Prostate gland (tissue), 2 donors: ENCODE results near the gene CHFR. TPM values are rescaled to one million over a fixed set of nuclear protein-coding genes. Genes with fewer than 3 reads are reported as not detected.
"Not testable (repeated sequence)": the region's sequence is repeated elsewhere in the genome, so short reads cannot be mapped to it uniquely, and the experiment has no call there.

Experiments
- DNase-seq: peaks from one replicate; pipeline ENCODE4 v3.0.0-alpha.2; 2019; ENCODE audit warnings: low spot score
- H3K27ac ChIP-seq, 2 donors: fragments of 200-600 bp; sonication (generic); 2 replicates each; pipeline ENCODE4 v1.5.1; 2017 to 2019
- H3K27me3 ChIP-seq: fragments of 200-600 bp; sonication (generic); replicated peaks from 2 replicates; pipeline ENCODE4 v1.5.1; 2019; ENCODE audit not compliant: insufficient read depth
- H3K36me3 ChIP-seq, 2 donors: fragments of 200-600 bp; sonication (generic); 1 replicate in 1 of 2; 2 replicates in 1 of 2; pipeline versions ENCODE4 v1.5.1 to v1.8.1; 2017 to 2019
- H3K4me1 ChIP-seq: fragments of 200-600 bp; sonication (generic); replicated peaks from 2 replicates; pipeline ENCODE4 v1.5.1; 2019
- H3K4me3 ChIP-seq, 2 donors: fragments of 200-600 bp; sonication (generic); 2 replicates each; pipeline ENCODE4 v1.5.1; 2017 to 2019
- H3K9me3 ChIP-seq: fragments of 200-600 bp; sonication (generic); 2 replicates; pipeline ENCODE4 v1.5.1; 2017
- POLR2A ChIP-seq: fragments of 450-650 bp; IDR thresholded peaks from one replicate; pipeline ENCODE4 v1.6.1; 2016; ENCODE audit warnings: antibody characterized with exemption, mild to moderate bottlenecking
- POLR2AphosphoS5 ChIP-seq: sonication (generic); formaldehyde crosslinking; IDR thresholded peaks from one replicate; pipeline ENCODE4 v1.6.1; 2017; ENCODE audit warnings: antibody characterized with exemption
- WGBS: methylation state at CpG from one replicate; pipeline ENCODE4 v1.1.5; 2018; 5-methylcytosine and 5-hydroxymethylcytosine counted together
- intact Hi-C: fragments of 100-400 bp; cut with DNase I; formaldehyde crosslinking; loops from one replicate; pipeline ENCODE4 v1.14.2; 2022
- total RNA-seq, 2 donors: library from RNA; depleted of rRNA; stranded (reverse); fragments of >200 nt; gene quantifications; one replicate each; pipeline ENCODE4 v1.1.0, GENCODE V29; 2016
- TF ChIP-seq, protein P1 (sequence below), 4 experiments: fragments of 200-600 bp in 2 of 4; fragments of 450-650 bp in 2 of 4; sonication (generic) in 2 of 4; IDR thresholded peaks; 1 replicate in 3 of 4; 2 replicates in 1 of 4; pipeline ENCODE4 v1.5.1; 2016 to 2019; ENCODE audit warnings: antibody characterized with exemption in 4 of 4, mild to moderate bottlenecking in 2 of 4, moderate library complexity in 2 of 4

Gene CHFR
- total RNA-seq, 2 donors from 2014 or later = 18.7 to 52.3 TPM

DNA sequence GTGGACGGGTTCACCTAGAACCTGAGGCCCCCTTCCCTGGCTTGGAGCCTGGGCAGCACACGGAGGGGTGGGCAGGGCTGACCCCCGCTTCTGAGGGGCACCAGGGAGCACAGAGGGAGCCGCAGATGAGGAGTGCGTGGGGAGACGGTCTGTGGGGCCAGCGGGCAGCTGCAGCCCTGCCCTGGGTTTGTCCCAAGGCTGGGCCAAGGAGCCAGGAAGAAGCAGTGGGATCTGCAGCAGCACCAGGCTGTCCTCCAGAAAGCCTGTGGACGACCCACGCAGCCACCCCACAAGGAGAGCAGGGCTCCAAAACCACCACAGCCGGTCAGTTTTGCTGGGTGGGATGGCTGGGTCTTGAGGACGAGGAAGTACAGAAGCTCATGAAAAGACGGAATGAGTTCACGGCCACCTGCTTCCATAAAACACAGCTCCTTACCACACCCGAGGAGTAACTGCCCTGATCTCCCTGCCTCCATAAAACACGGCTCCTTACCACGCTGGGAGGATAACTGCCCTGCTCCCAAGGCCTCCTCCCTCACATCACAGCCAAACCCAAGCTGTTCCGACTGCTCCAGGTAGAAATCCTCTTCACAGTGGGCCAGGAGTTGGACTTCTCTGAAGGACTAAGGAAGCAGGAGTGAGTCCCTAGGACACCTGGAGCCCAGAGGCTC is 48.9 kb downstream of the CHFR start:
- H3K4me3 ChIP-seq = no peak overlapping the region
- 66% methylated on average over 17 of the region's 17 CpGs for WGBS
- TF ChIP-seq POLR2AphosphoS5 = no peak
- TF ChIP-seq, protein P1, sequence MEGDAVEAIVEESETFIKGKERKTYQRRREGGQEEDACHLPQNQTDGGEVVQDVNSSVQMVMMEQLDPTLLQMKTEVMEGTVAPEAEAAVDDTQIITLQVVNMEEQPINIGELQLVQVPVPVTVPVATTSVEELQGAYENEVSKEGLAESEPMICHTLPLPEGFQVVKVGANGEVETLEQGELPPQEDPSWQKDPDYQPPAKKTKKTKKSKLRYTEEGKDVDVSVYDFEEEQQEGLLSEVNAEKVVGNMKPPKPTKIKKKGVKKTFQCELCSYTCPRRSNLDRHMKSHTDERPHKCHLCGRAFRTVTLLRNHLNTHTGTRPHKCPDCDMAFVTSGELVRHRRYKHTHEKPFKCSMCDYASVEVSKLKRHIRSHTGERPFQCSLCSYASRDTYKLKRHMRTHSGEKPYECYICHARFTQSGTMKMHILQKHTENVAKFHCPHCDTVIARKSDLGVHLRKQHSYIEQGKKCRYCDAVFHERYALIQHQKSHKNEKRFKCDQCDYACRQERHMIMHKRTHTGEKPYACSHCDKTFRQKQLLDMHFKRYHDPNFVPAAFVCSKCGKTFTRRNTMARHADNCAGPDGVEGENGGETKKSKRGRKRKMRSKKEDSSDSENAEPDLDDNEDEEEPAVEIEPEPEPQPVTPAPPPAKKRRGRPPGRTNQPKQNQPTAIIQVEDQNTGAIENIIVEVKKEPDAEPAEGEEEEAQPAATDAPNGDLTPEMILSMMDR (IDR thresholded peaks at IDR 0.05) = no peak
- no peak for TF ChIP-seq POLR2A

DNA sequence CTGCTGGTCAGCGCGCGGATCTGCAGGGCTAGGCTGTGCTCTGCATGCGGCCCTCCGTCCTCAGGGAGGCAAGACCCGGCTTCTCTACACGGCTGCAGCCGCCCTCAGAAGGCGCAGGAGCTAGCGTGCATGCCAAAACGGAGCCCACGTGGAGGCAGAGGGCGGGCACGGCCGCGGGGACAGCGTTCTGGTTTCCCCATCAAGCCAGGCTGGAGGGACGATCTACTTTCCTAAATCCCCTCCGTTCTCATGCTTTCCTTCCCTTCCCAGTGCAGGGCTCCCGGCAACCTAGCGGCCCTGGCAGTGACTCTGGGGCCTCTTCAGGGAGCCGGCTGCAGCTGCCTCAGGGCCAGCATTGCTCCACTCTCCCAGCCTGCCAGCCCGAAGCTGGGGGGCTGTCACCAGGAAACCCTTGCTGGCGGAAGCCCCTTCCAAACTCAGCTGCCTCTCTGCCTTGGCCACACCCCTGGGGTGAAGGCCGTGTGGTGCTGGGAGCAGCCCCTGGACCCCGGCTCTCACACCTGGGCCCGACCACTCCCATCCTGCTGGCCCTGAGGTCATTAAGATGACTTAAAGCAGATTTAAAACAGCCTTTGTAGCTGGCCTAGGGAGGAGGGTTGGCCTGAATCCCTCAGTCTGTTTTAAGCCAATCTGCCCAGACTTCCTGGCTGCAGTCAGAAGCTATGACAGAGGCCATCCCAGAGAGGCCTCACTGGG is 49.6 kb downstream of the CHFR start:
- H3K36me3 ChIP-seq = peaks cover 7% of the 10 kb centered on the region in 2 donors
- H3K27ac ChIP-seq = no peak overlapping the region
- H3K4me3 ChIP-seq = no peak overlapping the region
- H3K9me3 ChIP-seq = no peaks in the 10 kb centered on the region
- TF ChIP-seq POLR2AphosphoS5 (no peak), POLR2A (no peak)
- TF ChIP-seq, protein P1 (IDR thresholded peaks at IDR 0.05) = no peak
- no peak for DNase-seq
- 44% methylated on average over 16 of the region's 27 CpGs for WGBS
- H3K27me3 ChIP-seq = no peaks in the 10 kb centered on the region
- no peaks in the 10 kb centered on the region for H3K4me1 ChIP-seq
- intact Hi-C loops = no loop called here

More for the DNA sequence above, 48.9 kb downstream of the CHFR start:
- Histone ChIP-seq H3K9me3 (no peaks in the 10 kb centered on the region), H3K27me3 (no peaks in the 10 kb centered on the region), H3K27ac (no peak overlapping the region), H3K4me1 (no peaks in the 10 kb centered on the region), H3K36me3 (peaks cover 8 to 10% of the 10 kb centered on the region in 2 donors)
- intact Hi-C loops = no loop called here
- no peak for DNase-seq

DNA sequence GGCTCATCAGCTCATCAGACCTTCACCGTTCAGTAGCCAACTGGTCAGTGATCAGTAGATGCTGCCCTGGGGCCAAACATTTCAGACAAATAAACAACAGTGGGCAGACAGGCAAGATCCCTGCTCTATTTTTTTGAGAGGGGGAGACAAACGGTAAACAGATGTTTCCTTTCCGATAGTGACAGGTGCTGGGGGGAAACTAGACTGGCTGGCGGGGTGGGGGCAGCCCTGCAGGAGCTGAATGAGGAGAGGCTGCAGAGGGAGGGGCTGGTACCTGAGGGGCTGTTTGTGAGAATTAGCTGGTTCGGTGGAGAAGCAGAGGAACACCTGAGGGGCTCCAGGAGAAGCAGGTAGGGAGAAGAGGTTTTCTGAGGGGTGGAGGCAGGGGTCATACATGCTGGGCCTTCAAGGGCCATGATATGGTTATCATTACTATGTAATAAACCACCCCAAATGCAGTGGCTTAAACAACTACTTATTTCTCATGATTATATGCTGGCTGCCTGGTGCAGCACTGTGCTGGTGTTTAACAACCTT is 50.5 kb downstream of the CHFR start:
- Histone ChIP-seq H3K4me3 (no peak overlapping the region), H3K9me3 (no peaks in the 10 kb centered on the region), H3K27me3 (no peaks in the 10 kb centered on the region), H3K36me3 (no peaks in the 10 kb centered on the region), H3K4me1 (no peaks in the 10 kb centered on the region), H3K27ac (no peak overlapping the region)
- TF ChIP-seq POLR2AphosphoS5 (no peak), POLR2A (no peak)
- TF ChIP-seq, protein P1 (IDR thresholded peaks at IDR 0.05) = no peak
- intact Hi-C loops = no loop called here
- DNase-seq = no peak
- 62% methylated on average over 5 of the region's 5 CpGs for WGBS

DNA sequence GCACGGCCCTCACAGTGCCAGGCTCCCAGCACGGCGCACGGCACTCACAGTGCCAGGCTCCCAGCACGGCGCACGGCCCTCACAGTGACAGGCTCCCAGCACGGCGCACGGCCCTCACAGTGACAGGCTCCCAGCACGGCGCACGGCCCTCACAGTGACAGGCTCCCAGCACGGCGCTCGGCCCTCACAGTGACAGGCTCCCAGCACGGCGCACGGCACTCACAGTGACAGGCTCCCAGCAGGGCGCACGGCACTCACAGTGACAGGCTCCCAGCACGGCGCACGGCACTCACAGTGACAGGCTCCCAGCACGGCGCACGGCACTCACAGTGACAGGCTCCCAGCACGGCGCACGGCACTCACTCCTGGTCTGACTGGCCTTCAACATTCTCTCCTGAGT is 51.2 kb downstream of the CHFR start:
- H3K9me3 ChIP-seq, intact Hi-C loops, H3K36me3 ChIP-seq, H3K4me1 ChIP-seq, DNase-seq, H3K27me3 ChIP-seq, H3K27ac ChIP-seq, H3K4me3 ChIP-seq: not testable (repeated sequence)
- WGBS = 92% methylated on average over 14 of the region's 30 CpGs

DNA sequence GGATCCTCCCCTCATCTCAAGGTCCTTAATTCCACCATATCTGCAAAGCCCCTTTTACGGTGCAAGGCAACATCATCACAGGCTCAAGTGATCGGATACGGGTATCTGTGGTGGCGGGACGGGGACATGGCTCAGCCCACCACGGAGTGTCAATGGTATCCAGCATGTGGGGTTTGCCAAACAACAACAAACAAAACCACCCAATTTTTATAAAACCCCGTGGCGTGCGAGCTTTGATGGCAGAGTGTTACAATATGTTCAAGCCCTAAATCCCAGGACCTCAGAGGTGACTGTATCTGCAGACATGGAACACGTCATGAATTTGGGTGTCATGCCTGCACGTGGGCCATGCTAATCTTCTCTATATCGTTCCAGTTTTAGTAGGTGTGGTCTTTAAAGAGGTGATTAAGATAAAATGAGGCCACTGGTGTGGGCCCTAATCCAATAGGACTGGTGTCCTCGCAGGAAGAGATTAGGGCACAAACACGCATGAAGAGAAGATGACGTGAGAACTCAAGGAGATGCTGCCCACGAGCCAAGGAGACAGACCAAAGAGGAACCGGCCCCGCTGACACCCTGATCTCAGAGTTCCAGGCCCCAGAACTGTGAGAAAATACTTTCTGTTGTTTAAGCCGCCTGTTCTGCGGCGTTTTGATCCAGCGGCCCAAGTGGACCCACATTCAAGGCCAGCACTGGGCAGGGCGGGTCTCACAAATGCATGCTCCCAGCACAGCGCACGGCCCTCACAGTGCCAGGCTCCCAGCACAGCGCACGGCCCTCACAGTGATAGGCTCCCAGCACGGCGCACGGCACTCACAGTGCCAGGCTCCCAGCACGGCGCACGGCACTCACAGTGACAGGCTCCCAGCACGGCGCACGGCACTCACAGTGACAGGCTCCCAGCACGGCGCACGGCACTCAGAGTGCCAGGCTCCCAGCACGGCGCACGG is 52.1 kb downstream of the CHFR start:
- WGBS = 94% methylated on average over 29 of the region's 42 CpGs
- Histone ChIP-seq H3K4me1 (no peaks in the 10 kb centered on the region), H3K4me3 (no peak overlapping the region), H3K36me3 (no peaks in the 10 kb centered on the region), H3K27ac (no peak overlapping the region), H3K9me3 (no peaks in the 10 kb centered on the region), H3K27me3 (no peaks in the 10 kb centered on the region)
- DNase-seq = no peak
- TF ChIP-seq, protein P1 (IDR thresholded peaks at IDR 0.05) = no peak
- TF ChIP-seq POLR2A (no peak), POLR2AphosphoS5 (no peak)
- intact Hi-C loops = no loop called here
